GM11168 (cell line): Measurements from ENCODE around the gene PRX.

Experiments
- in situ Hi-C: fragments of 300-500 bp; cut with MboI; formaldehyde crosslinking; loops from one replicate; pipeline ENCODE4 v1.12.0; 2022; ENCODE audit warnings: low sequenced_read_pairs; ENCODE audit not compliant: unreplicated experiment

PRX gene

DNA sequence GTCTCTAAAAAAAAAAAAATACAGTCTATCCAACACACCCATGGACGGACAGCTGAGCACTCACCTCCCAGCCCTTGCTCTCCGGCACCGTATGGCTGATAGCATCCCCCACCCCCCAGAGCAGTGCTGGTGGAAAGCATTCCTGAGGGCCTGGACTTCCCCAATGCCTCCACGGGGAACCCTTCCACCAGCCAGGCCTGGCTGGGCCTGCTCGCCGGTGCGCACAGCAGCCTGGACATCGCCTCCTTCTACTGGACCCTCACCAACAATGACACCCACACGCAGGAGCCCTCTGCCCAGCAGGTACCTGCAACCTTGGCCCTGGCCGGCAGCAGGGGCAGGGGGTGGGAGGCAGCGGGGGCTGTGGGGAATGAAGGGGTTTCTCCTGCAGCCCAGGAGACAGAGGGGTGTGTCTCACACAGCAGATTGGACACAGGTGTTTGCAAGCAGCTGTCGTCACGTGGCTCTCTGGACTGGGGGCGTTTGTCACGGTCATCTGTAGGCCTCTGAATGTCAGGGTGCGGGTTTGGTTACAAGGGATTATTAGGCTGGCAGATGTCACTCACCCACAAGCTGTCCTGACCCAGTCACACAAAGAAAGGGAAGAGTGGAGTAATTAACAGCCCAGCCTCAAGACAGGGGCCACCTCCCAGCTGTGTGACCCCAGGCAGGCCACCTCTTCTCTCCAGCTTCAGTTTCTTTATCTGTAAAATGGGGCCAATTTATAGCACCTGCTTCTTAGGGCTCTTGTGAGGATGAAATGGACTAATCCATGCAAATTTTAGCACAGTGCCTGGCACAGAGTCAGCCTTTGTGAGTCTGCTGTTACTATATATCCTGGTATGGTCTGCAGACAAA is 45.4 kb downstream of the PRX start:
- in situ Hi-C loops: no loop called here

GRCh38 chr19:40366697-40367561 is 46.2 kb downstream of the PRX start:
- in situ Hi-C loops: no loop called here

DNA sequence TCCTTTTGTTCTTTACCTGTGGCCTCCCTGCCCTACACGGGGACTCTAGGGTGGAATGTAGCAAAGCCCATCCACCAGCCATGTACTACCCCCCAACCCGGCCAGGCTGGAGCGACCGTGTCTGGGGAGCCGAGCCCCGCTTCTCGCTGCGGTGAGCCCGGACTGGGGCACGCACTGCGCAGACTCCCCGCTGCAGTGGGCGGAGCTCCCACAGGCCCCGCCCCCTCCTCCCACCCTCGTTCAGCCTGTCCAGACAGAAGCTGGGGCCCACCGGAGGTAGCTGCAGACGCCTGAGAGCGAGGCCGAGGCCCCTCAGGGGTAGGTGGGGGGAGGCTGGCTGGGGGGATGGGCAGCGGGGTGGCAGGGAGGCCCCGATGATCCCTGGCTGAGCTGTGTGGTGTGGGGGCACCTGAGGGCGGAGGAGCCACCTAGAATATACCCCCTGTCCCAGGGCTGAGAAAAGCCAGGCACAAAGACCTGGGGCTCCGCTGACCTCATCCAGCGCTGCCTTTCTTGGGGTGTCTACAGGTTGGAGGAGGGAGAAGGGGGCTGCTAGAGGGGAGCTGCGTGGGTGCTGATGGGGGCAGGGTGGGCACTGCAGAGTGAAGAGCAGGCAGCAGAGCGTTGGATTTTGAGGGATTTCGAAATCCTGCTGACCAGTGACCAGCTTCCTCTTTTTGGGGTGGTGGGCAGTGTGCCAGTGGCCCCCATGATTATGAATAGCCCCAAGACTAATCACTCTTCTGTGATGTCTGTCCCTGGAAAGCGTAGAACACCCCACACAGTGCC is 47.4 kb downstream of the PRX start:
- in situ Hi-C loops: no loop called here

GRCh38 chr19:40365010-40365409 is 48.2 kb downstream of the PRX start:
- in situ Hi-C loops: no loop called here

- in situ Hi-C loops: no loop called here
These were observed 50.1 kb downstream of the PRX start for GRCh38 chr19:40363069-40363468.

- in situ Hi-C loops: no loop called here
These were observed 51.0 kb downstream of the PRX start for GRCh38 chr19:40362160-40362559.

DNA sequence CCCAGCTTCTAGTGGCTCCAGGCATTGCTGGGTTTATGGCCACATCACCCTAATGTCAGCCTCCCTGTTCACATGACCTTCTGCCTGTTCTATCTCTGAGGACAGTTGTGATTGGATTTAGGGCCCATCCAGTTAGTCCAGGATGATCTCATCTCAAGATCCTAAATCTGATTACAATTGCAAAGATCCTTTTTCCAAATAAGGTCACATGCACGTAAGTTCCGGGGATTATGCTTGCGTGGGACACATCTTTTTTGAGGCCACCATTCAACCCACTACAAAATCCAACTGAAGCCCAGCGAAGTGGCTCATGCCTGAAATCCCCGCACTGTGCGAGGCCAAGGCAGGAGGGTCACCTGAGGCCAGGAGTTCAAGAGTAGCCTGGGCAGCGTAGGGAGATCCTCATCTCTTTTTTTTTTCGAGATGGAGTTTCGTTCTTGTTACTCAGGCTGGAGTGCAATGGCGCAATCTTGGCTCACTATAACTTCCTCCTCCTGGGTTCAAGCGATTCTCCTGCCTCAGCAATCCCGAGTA is 52.4 kb downstream of the PRX start:
- in situ Hi-C loops: no loop called here

DNA sequence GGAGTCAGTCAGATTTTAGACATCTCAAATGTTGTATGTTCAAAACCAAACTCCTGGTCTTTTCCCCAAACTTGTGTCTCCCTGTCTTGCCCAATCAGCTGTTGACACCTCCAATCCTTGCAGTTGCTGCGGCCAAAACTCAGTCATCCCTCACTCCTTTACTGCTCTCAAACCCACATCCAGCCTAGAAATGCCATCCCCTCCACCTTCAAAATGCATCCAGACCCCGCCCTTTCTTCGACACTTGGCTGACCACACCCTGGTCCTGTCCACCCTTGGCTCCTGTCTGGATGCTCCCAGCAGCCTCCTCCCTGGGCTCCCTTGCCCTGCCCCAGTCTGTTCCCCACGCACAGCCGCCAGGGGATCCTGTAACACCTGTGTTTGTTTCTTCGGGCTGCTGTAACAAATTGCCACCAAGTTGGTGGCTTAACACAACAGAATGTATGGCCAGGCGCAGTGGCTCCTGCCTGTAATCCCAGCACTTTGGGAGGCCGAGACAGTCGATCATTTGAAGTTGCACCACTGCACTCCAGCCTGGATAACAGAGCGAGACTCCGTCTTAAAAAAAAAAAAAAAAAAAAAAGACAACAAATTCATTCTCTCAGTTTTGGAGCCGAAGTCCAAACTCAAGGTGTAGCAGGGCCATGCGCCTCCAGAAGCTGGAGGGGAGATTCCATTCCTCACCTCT is 53.0 kb downstream of the PRX start:
- in situ Hi-C loops: no loop called here

DNA sequence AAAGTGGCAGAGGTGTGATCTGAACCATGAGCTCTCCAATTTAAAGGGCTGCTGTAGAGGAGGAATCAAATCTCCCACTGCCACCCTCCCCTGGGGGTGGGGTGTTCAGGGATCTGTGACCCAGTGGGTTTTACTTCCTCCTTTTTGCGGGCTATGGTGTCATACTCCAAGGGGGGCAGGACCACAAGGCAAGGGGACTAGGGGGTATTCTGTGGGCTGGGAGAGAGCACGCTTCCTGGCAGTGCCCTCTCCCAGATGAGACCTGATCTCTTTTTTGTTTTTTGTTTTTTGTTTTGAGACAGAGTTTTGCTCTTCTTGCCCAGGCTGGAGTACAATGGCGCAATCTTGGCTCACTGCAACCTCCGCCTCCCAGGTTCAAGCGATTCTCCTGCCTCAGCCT is 54.4 kb downstream of the PRX start:
- in situ Hi-C loops: no loop called here

DNA sequence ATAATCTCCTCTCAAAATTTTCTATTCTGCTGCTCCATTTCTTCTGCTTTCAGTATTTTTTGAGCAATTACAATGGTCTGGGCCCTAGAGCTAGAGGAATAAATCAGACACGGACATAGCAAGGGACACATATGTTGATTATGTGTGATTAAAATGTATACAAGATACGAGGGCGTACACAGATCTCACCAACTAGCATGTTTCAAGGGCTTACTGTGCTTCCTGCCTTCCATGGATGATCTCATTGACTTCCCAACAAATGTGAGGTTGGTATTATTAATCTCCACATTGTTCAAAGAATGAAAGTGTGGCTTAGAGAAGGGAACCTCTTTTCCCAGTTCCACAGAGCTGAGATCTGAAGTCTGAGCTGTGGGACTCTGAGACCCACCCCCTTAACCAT is 55.5 kb downstream of the PRX start:
- in situ Hi-C loops: no loop called here

GRCh38 chr19:40356681-40357595 is 56.2 kb downstream of the PRX start:
- in situ Hi-C loops: no loop called here

GRCh38 chr19:40355975-40356680 is 57.0 kb downstream of the PRX start:
- in situ Hi-C loops: no loop called here

DNA sequence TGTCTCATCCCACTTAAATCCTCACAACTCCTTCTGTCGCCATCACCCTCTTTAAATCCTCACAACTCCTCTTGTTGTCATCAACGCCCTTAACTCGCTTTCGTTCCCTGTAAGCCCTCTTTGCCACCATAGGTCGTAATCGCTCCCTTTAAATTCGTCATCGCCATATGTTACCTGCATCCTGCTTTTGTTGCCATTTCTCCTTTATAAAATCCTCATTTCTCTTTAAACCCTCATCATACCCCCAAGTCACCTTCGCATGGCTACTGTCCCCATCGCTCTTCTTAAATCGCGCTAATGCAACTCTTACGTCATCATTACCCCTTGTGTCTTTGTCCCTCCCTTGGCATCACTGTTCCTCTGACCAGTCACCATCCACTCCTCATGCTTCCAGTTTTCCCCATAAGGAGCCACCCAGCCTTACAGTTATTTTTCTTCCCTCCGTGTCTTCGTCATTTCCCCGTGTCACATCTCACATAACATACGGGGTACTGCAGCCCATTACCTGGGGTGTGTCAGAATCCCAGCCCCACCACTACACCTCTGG is 64.1 kb downstream of the PRX start:
- in situ Hi-C loops: no loop called here

GRCh38 chr19:40348125-40348913 is 64.9 kb downstream of the PRX start, which contains the start of the genes C19orf47 and PLD3:
Gene C19orf47, minus strand, starts transcription at chr19:40348397. Its CDS starts 6,540 bp downstream, at chr19:40341857.
Gene PLD3, plus strand, starts transcription at chr19:40348695. Its CDS starts 17,789 bp downstream, at chr19:40366484.
- in situ Hi-C loops: no loop called here

DNA sequence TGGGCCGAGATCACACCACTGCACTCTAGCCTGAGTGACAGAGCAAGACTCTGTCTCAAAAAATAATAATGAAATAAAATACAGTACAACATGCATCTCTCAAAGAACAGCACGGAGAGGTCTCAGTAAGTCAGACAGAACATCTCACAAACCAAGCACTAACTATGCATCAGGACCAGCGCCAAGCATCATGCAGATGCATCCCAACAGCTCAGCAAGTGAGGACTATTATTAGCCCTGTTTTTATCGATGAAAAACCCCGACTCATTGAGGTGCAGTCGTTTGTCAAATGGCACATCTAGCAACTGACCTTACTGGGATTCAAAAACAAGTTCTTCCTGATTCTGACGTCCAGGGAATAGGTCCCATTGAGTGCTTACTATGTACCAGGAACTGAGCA is 68.8 kb downstream of the PRX start:
- in situ Hi-C loops: no loop called here
